Measurements from ENCODE around the gene CHST12. TPM values are rescaled to one million over a fixed set of nuclear protein-coding genes. Genes with fewer than 3 reads are reported as not detected.
A peak's percentile ranks its signal among the peaks of the same experiment; 100 is the strongest.

CHST12 gene
- total RNA-seq, 1 donor from 2014 or later, result 16.7 TPM

- Mint-ChIP-seq H3K4me3 (ENCODE audit: low read depth) (peak overlapping the region; percentile 28), H3K27ac (peak overlapping the region; percentile 80), H3K36me3 (ENCODE audit: insufficient read depth) (peaks cover 6% of the 10 kb centered on the region), H3K27me3 (no peaks in the 10 kb centered on the region), H3K4me1 (ENCODE audit: low read depth) (peaks cover 17% of the 10 kb centered on the region), H3K9me3 (ENCODE audit: low read depth) (no peaks in the 10 kb centered on the region)
- no peak for DNase-seq (ENCODE audit: low spot score, unreplicated experiment)
- TF ChIP-seq, protein P1, sequence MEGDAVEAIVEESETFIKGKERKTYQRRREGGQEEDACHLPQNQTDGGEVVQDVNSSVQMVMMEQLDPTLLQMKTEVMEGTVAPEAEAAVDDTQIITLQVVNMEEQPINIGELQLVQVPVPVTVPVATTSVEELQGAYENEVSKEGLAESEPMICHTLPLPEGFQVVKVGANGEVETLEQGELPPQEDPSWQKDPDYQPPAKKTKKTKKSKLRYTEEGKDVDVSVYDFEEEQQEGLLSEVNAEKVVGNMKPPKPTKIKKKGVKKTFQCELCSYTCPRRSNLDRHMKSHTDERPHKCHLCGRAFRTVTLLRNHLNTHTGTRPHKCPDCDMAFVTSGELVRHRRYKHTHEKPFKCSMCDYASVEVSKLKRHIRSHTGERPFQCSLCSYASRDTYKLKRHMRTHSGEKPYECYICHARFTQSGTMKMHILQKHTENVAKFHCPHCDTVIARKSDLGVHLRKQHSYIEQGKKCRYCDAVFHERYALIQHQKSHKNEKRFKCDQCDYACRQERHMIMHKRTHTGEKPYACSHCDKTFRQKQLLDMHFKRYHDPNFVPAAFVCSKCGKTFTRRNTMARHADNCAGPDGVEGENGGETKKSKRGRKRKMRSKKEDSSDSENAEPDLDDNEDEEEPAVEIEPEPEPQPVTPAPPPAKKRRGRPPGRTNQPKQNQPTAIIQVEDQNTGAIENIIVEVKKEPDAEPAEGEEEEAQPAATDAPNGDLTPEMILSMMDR (IDR thresholded peaks at IDR 0.05; ENCODE audit: unreplicated experiment), result no peak
Measured at GRCh38 chr7:2440608-2441245, 37.3 kb downstream of the CHST12 start.

DNA sequence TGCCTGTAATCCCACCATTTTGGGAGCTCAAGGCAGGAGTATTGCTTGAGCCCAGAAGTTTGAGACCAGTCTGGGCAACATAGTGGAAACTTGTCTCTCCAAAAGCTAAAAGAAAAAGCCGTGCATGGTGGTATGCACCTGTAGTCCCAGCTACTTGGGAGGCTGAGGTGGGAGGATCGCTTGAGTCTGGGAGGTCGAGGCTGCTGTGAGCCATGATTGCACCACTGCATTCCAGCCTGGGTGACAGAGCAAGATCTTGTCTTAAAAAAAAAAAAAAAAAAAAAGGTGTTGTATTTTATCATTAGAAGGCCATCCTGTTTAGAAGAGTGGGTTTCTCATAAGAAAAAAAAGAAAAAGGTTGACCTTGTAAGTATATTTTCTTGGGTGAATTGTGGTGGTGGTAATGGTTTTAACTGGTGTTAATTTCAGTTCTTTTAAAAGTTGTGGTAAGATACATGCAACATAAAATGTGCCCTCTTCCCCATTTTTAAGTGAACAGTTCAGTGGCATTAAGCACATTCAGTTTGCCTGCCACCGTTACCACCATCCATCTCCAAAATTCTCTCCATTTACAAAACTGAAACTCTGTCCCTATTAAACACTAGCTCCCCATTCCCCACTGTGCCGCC, 38.1 kb downstream of the CHST12 start:
- Mint-ChIP-seq H3K9me3 (ENCODE audit: low read depth) (no peaks in the 10 kb centered on the region), H3K4me3 (ENCODE audit: low read depth) (no peak overlapping the region), H3K27me3 (no peaks in the 10 kb centered on the region), H3K36me3 (ENCODE audit: insufficient read depth) (peaks cover 4% of the 10 kb centered on the region), H3K4me1 (ENCODE audit: low read depth) (peaks cover 17% of the 10 kb centered on the region), H3K27ac (no peak overlapping the region)
- DNase-seq (ENCODE audit: low spot score, unreplicated experiment), result no peak
- TF ChIP-seq, protein P1 (IDR thresholded peaks at IDR 0.05; ENCODE audit: unreplicated experiment), result no peak

- TF ChIP-seq, protein P1 (IDR thresholded peaks at IDR 0.05; ENCODE audit: unreplicated experiment), result no peak
- Mint-ChIP-seq H3K27ac (no peak overlapping the region), H3K27me3 (no peaks in the 10 kb centered on the region), H3K9me3 (ENCODE audit: low read depth) (no peaks in the 10 kb centered on the region), H3K36me3 (ENCODE audit: insufficient read depth) (peaks cover 2% of the 10 kb centered on the region), H3K4me1 (ENCODE audit: low read depth) (peaks cover 15% of the 10 kb centered on the region), H3K4me3 (ENCODE audit: low read depth) (no peak overlapping the region)
- DNase-seq (ENCODE audit: low spot score, unreplicated experiment), result no peak
Measured at GRCh38 chr7:2443491-2443890, 40.1 kb downstream of the CHST12 start.

DNA sequence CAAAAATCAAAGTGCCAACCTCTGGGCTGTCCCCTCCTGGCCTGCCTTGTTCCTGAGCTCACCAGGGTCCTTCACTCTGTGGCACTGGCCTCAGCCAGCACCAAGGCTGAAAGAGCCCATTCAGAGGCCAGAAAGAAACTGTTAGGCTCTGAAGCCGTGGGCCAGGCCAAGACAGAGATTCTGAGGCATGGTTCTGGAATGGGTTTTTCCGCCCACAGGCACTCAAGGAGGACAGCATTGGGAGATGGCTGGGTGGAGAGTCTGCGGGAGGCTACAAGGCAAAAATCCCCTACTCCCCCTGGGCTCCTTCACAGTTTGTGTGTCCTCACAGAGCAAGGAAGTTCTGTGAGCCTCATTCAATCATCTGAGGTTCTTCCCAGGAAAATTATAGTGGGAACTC, 41.1 kb downstream of the CHST12 start:
- Mint-ChIP-seq H3K27me3 (no peaks in the 10 kb centered on the region), H3K36me3 (ENCODE audit: insufficient read depth) (peaks cover 2% of the 10 kb centered on the region), H3K9me3 (ENCODE audit: low read depth) (no peaks in the 10 kb centered on the region), H3K4me3 (ENCODE audit: low read depth) (no peak overlapping the region), H3K27ac (no peak overlapping the region), H3K4me1 (ENCODE audit: low read depth) (peaks cover 14% of the 10 kb centered on the region)
- TF ChIP-seq, protein P1 (IDR thresholded peaks at IDR 0.05; ENCODE audit: unreplicated experiment), result no peak
- DNase-seq (ENCODE audit: low spot score, unreplicated experiment), result no peak

- TF ChIP-seq, protein P1 (IDR thresholded peaks at IDR 0.05; ENCODE audit: unreplicated experiment), result no peak
- H3K27me3 Mint-ChIP-seq, result no peaks in the 10 kb centered on the region
- peaks cover 2% of the 10 kb centered on the region for H3K36me3 Mint-ChIP-seq (ENCODE audit: insufficient read depth)
- DNase-seq (ENCODE audit: low spot score, unreplicated experiment), result no peak
- H3K4me3 Mint-ChIP-seq (ENCODE audit: low read depth), result no peak overlapping the region
- peaks cover 11% of the 10 kb centered on the region for H3K4me1 Mint-ChIP-seq (ENCODE audit: low read depth)
- H3K9me3 Mint-ChIP-seq (ENCODE audit: low read depth), result no peaks in the 10 kb centered on the region
- no peak overlapping the region for H3K27ac Mint-ChIP-seq
Measured at GRCh38 chr7:2445047-2445446, 41.6 kb downstream of the CHST12 start.

Data from progenitor cell of endocrine pancreas (in vitro differentiated cells).